ENCODE results near the gene TSPAN13.

DNA sequence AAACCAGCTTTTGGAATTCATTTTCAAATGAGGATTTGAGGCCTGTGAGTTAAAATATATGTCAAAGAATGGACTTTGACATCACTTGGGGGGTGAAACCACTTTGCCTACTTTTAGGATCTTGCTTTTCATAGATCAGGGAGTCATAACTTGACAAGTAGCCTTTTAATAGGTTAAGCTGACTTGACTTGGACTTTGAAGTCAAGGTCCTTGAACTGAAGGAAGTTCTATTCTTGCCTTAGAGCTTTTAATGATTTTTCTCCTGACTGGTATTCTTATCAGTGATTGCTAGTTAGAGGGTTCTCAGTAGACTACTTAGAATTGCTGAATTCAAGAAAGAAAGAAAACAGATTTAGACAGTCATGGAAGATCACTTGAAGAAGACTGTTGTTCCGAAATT, 33.6 kb downstream of the TSPAN13 start:
- no peak for TF ChIP-seq POLR2A (IDR thresholded peaks at IDR 0.05)
- TF ChIP-seq, protein P1, sequence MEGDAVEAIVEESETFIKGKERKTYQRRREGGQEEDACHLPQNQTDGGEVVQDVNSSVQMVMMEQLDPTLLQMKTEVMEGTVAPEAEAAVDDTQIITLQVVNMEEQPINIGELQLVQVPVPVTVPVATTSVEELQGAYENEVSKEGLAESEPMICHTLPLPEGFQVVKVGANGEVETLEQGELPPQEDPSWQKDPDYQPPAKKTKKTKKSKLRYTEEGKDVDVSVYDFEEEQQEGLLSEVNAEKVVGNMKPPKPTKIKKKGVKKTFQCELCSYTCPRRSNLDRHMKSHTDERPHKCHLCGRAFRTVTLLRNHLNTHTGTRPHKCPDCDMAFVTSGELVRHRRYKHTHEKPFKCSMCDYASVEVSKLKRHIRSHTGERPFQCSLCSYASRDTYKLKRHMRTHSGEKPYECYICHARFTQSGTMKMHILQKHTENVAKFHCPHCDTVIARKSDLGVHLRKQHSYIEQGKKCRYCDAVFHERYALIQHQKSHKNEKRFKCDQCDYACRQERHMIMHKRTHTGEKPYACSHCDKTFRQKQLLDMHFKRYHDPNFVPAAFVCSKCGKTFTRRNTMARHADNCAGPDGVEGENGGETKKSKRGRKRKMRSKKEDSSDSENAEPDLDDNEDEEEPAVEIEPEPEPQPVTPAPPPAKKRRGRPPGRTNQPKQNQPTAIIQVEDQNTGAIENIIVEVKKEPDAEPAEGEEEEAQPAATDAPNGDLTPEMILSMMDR (IDR thresholded peaks at IDR 0.05) = no peak
- no peak for TF ChIP-seq POLR2AphosphoS5 (IDR thresholded peaks at IDR 0.05)
- no peak for TF ChIP-seq EP300 (IDR thresholded peaks at IDR 0.05)

Data from stomach (tissue), 4 donors.